Kidney (tissue), 14 donors: ENCODE data around the gene ACADVL. TPM values are rescaled to one million over a fixed set of nuclear protein-coding genes. Genes with fewer than 3 reads are reported as not detected.
A peak's percentile ranks its signal among the peaks of the same experiment; 100 is the strongest.

Experiments used
- DNase-seq, 5 donors: peaks; one replicate each; pipeline ENCODE4 v3.0.0-alpha.2; 2013 to 2020
- FAIRE-seq: peaks from 2 replicates; lab custom pipeline; 2012; peaks lifted over from hg19 to GRCh38; lab: Jason Lieb, UNC
- H3K27ac ChIP-seq, 2 donors: one replicate each; pipeline ENCODE4 v1.7.0; 2013; ENCODE audit warnings: low read depth in 2 of 2, low read length in 2 of 2, inconsistent platforms in 1 of 2
- H3K27me3 ChIP-seq: one replicate; pipeline ENCODE4 v1.7.1; 2013; ENCODE audit warnings: low read length, inconsistent platforms; ENCODE audit not compliant: control insufficient read depth, insufficient read depth
- H3K36me3 ChIP-seq, 3 donors: one replicate each; pipeline versions ENCODE4 v1.7.0 to v1.7.1; 2013; ENCODE audit warnings: low read length in 3 of 3, control low read depth in 1 of 3, inconsistent platforms in 1 of 3; ENCODE audit not compliant: insufficient read depth in 3 of 3, control insufficient read depth in 2 of 3
- H3K4me1 ChIP-seq, 3 donors: one replicate each; pipeline versions ENCODE4 v1.7.0 to v1.7.1; 2013; ENCODE audit warnings: low read length in 3 of 3, inconsistent platforms in 1 of 3, low read depth in 1 of 3; ENCODE audit not compliant: control insufficient read depth in 2 of 3, insufficient read depth in 2 of 3
- H3K4me3 ChIP-seq, 3 donors: one replicate each; pipeline versions ENCODE4 v1.7.0 to v1.8.1; 2013; ENCODE audit warnings: low read length in 3 of 3, control low read depth in 1 of 3, inconsistent platforms in 1 of 3
- H3K9ac ChIP-seq, 3 donors: one replicate each; pipeline versions ENCODE4 v1.7.0 to v1.7.1; 2013; ENCODE audit warnings: low read length in 3 of 3, control low read depth in 1 of 3, inconsistent platforms in 1 of 3
- H3K9me3 ChIP-seq, 3 donors: one replicate each; pipeline versions ENCODE4 v1.7.0 to v1.7.1; 2013; ENCODE audit warnings: low read length in 3 of 3, control low read depth in 1 of 3, inconsistent platforms in 1 of 3; ENCODE audit not compliant: control insufficient read depth in 2 of 3, insufficient read depth in 1 of 3
- intact Hi-C: fragments of 100-400 bp; cut with DNase I; formaldehyde crosslinking; loops from one replicate; pipeline ENCODE4 v1.11.1; 2022
- polyA plus RNA-seq: library from polyadenylated mRNA; stranded (reverse); fragments of 350-450 nt; fragmentation: Illumina TruSeq; extraction: RNeasy Lipid Tissue Mini Kit (QIAGEN cat#74804); gene quantifications from one replicate; pipeline ENCODE4 v1.2.3, GENCODE V29; 2014; ENCODE audit warnings: low read depth, low replicate concordance; ENCODE audit not compliant: insufficient read depth
- total RNA-seq: library from RNA; stranded (reverse); fragmentation: NEBNext Ultra II Directional; extraction: Animal tissue kit (Norgen Biotek cat#: 25700); gene quantifications from one replicate; pipeline ENCODE4 v1.2.1, GENCODE V29; 2021
- TF ChIP-seq, protein P1 (sequence below): IDR thresholded peaks from 3 replicates; pipeline ENCODE4 v1.5.1; 2012; ENCODE audit warnings: mild to moderate bottlenecking, moderate library complexity, borderline replicate concordance; ENCODE audit not compliant: insufficient read depth; ENCODE audit errors: extremely low read depth
- donor health status: control.
- donor health status: control.
- donor health status: control.
- donor health status: control.
- donor health status: control.
- donor health status: DM: yes; HTN: yes; CAD: no.
- donor health status: Normal renal cell carcinoma (clear cell type).

The ACADVL gene
- total and polyA plus RNA-seq, 2 donors from 2014 or later, result 689 to 1,202 TPM

- Histone ChIP-seq H3K36me3 (peaks cover 3 to 21% (median 10%) of the 10 kb centered on the region in 3 donors), H3K27ac (peak overlapping the region; percentile 99 to 100), H3K9ac (peak overlapping the region; percentile 57 to 97 (median 91)), H3K27me3 (no peaks in the 10 kb centered on the region), H3K4me1 (peaks cover 5 to 25% (median 19%) of the 10 kb centered on the region in 3 donors), H3K9me3 (no peaks in the 10 kb centered on the region), H3K4me3 (peak overlapping the region; percentile 62 to 86 (median 73))
- TF ChIP-seq, protein P1, sequence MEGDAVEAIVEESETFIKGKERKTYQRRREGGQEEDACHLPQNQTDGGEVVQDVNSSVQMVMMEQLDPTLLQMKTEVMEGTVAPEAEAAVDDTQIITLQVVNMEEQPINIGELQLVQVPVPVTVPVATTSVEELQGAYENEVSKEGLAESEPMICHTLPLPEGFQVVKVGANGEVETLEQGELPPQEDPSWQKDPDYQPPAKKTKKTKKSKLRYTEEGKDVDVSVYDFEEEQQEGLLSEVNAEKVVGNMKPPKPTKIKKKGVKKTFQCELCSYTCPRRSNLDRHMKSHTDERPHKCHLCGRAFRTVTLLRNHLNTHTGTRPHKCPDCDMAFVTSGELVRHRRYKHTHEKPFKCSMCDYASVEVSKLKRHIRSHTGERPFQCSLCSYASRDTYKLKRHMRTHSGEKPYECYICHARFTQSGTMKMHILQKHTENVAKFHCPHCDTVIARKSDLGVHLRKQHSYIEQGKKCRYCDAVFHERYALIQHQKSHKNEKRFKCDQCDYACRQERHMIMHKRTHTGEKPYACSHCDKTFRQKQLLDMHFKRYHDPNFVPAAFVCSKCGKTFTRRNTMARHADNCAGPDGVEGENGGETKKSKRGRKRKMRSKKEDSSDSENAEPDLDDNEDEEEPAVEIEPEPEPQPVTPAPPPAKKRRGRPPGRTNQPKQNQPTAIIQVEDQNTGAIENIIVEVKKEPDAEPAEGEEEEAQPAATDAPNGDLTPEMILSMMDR, result no peak
- DNase-seq (peak in 2 of 5 donors; percentile 35 to 72), FAIRE-seq (no peak)
- intact Hi-C loops, result no loop called here
These were observed 31.2 kb downstream of the ACADVL start for GRCh38 chr17:7250695-7251627.

GRCh38 chr17:7251661-7252175 is 32.0 kb downstream of the ACADVL start, which contains the start of gene CTDNEP1:
Gene CTDNEP1 (minus strand): TSS chr17:7251734. CDS start chr17:7251296, 438 bp downstream.
- peak within 1 kb of the TSS; percentile 99 to 100 for H3K27ac ChIP-seq
- intact Hi-C loops, result no loop called here
- DNase-seq (peak in 4 of 5 donors; percentile 99 to 100 (median 100)), FAIRE-seq (peak; percentile 93)
- peak within 1 kb of the TSS; percentile 57 to 97 (median 91) for H3K9ac ChIP-seq
- no peaks in the 10 kb centered on the region for H3K9me3 ChIP-seq
- TF ChIP-seq, protein P1, result no peak
- H3K4me1 ChIP-seq, result peaks cover 5 to 25% (median 19%) of the 10 kb centered on the region in 3 donors
- peaks cover 0 to 13% (median 7%) of the 10 kb centered on the region in 3 donors for H3K36me3 ChIP-seq
- peak within 1 kb of the TSS; percentile 73 to 90 (median 86) for H3K4me3 ChIP-seq
- H3K27me3 ChIP-seq, result no peaks in the 10 kb centered on the region

DNA sequence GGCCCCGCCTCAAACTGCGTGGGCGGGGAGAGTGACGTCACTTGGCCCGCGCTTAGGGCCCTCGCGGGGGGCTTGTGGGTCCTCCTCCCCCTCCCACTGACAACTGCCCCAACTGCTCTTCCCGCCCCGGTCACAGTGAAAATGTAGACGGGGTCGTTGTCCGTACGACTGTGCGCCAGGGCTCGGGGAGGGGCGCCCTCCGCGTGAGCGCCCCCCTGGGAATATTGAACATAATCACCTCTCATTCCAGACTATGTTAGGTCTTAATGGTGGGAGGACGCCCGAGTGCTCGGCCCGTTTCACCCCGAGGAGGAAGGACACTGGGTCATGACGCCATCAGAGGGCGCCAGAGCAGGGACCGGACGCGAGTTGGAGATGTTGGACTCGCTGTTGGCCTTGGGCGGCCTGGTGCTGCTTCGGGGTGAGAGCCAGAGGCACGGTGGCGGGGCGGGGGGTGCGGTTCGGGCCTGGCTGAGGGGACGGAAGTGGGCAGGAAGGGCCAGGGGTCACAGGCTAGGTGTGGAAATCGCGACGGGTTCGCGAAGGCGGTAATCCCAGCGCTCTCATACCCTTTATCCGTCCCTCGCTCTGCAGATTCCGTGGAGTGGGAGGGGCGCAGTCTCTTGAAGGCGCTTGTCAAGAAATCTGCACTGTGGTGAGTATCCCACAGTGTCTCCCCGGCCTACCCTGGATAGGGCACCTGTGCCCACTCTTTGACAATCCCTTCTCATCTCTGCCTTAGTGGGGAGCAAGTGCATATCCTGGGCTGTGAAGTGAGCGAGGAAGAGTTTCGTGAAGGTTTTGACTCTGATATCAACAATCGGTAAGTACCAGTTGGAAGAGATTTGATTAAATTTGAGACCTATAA is 32.7 kb downstream of the ACADVL start, which contains the start of gene ELP5:
Gene ELP5 (plus strand): TSS at position 40 of the 868 bp plus-strand sequence. CDS start 336 bp downstream, at position 376.
- Histone ChIP-seq H3K27me3 (no peaks in the 10 kb centered on the region), H3K4me1 (peaks cover 5 to 25% (median 19%) of the 10 kb centered on the region in 3 donors), H3K9ac (peak within 1 kb of the TSS; percentile 57 to 97 (median 91)), H3K9me3 (no peaks in the 10 kb centered on the region), H3K36me3 (peaks cover 0 to 19% (median 6%) of the 10 kb centered on the region in 3 donors), H3K27ac (peak within 1 kb of the TSS; percentile 99 to 100), H3K4me3 (peak within 1 kb of the TSS; percentile 73 to 90 (median 86))
- peak; percentile 95 to 100 (median 97) for DNase-seq
- intact Hi-C loops, result no loop called here
- no peak for FAIRE-seq
- TF ChIP-seq, protein P1, result peak; percentile 31
